Esophagus (tissue), 2 donors: Measurements from ENCODE around the gene CCDC110. TPM values are rescaled to one million over a fixed set of nuclear protein-coding genes. Genes with fewer than 3 reads are reported as not detected.

ENCODE experiments used
- H3K27ac ChIP-seq, 2 donors: one replicate each; pipeline ENCODE4 v1.5.1; 2013; ENCODE audit warnings: low read depth in 2 of 2, mild to moderate bottlenecking in 2 of 2, inconsistent platforms in 1 of 2, low read length in 1 of 2, moderate library complexity in 1 of 2
- H3K27me3 ChIP-seq, 2 donors: one replicate each; pipeline ENCODE4 v1.6.1; 2013; ENCODE audit warnings: low read length in 2 of 2, control low read depth in 1 of 2, mild to moderate bottlenecking in 1 of 2; ENCODE audit not compliant: insufficient read depth in 2 of 2, control insufficient read depth in 1 of 2
- H3K36me3 ChIP-seq, 2 donors: one replicate each; pipeline ENCODE4 v1.6.1; 2013; ENCODE audit warnings: low read length in 1 of 2; ENCODE audit not compliant: control insufficient read depth in 2 of 2, insufficient read depth in 2 of 2
- H3K4me1 ChIP-seq, 2 donors: one replicate each; pipeline ENCODE4 v1.6.1; 2013; ENCODE audit warnings: low read length in 1 of 2; ENCODE audit not compliant: control insufficient read depth in 2 of 2, insufficient read depth in 2 of 2
- H3K4me3 ChIP-seq, 2 donors: one replicate each; pipeline ENCODE4 v1.5.1; 2013; ENCODE audit warnings: low read length in 2 of 2, mild to moderate bottlenecking in 2 of 2, low read depth in 1 of 2, moderate library complexity in 1 of 2
- H3K9me3 ChIP-seq, 2 donors: one replicate each; pipeline ENCODE4 v1.6.1; 2013; ENCODE audit warnings: mild to moderate bottlenecking in 2 of 2, low read depth in 1 of 2, low read length in 1 of 2, moderate library complexity in 1 of 2; ENCODE audit not compliant: control insufficient read depth in 2 of 2, insufficient read depth in 1 of 2
- WGBS, 2 donors: extraction: QIAGEN DNeasy Blood & Tissue Kit; methylation state at CpG; one replicate each; pipeline ENCODE4 v1.1.7; 2013; 5-methylcytosine and 5-hydroxymethylcytosine counted together
- polyA plus RNA-seq, 2 donors: library from polyadenylated mRNA; stranded (reverse); fragments of 200-250 nt; gene quantifications; one replicate each; pipeline ENCODE4 v1.2.3, GENCODE V29; 2013
- donor health status: healthy with polysubstance abuse.
- donor health status: Bipolar disorder and iron deficiency.

CCDC110 gene
- polyA plus RNA-seq, 2 donors = 0.39 to 0.46 TPM

GRCh38 chr4:185465707-185466106, 5.8 kb downstream of the CCDC110 start:
- peaks cover 0 to 3% of the 10 kb centered on the region in 2 donors for H3K4me1 ChIP-seq
- H3K4me3 ChIP-seq = no peak overlapping the region
- no peaks in the 10 kb centered on the region for H3K9me3 ChIP-seq
- H3K27ac ChIP-seq = no peak overlapping the region
- WGBS, 2 donors = 75 to 88% methylated on average over 3 of the region's 3 CpGs
- H3K27me3 ChIP-seq = no peaks in the 10 kb centered on the region
- no peaks in the 10 kb centered on the region for H3K36me3 ChIP-seq

- Histone ChIP-seq H3K27ac (no peak overlapping the region), H3K9me3 (no peaks in the 10 kb centered on the region), H3K27me3 (no peaks in the 10 kb centered on the region), H3K4me1 (no peaks in the 10 kb centered on the region), H3K4me3 (no peak overlapping the region), H3K36me3 (no peaks in the 10 kb centered on the region)
- 11 to 33% methylated on average over 1 of the region's 1 CpG for WGBS, 2 donors
Measured at GRCh38 chr4:185464887-185465286, 6.6 kb downstream of the CCDC110 start.

GRCh38 chr4:185464183-185464582, 7.3 kb downstream of the CCDC110 start:
- 59 to 68% methylated on average over 6 of the region's 6 CpGs for WGBS, 2 donors
- no peak overlapping the region for H3K4me3 ChIP-seq
- no peaks in the 10 kb centered on the region for H3K27me3 ChIP-seq

GRCh38 chr4:185463541-185463940, 8.0 kb downstream of the CCDC110 start:
- WGBS, 2 donors = 92 to 95% methylated on average over 6 of the region's 6 CpGs
- Histone ChIP-seq H3K9me3 (no peaks in the 10 kb centered on the region), H3K27me3 (no peaks in the 10 kb centered on the region), H3K27ac (no peak overlapping the region), H3K4me3 (no peak overlapping the region), H3K4me1 (no peaks in the 10 kb centered on the region), H3K36me3 (no peaks in the 10 kb centered on the region)

More at GRCh38 chr4:185464183-185464582, 7.3 kb downstream of the CCDC110 start:
- no peak overlapping the region for H3K27ac ChIP-seq
- H3K4me1 ChIP-seq = no peaks in the 10 kb centered on the region
- no peaks in the 10 kb centered on the region for H3K36me3 ChIP-seq
- H3K9me3 ChIP-seq = no peaks in the 10 kb centered on the region

DNA sequence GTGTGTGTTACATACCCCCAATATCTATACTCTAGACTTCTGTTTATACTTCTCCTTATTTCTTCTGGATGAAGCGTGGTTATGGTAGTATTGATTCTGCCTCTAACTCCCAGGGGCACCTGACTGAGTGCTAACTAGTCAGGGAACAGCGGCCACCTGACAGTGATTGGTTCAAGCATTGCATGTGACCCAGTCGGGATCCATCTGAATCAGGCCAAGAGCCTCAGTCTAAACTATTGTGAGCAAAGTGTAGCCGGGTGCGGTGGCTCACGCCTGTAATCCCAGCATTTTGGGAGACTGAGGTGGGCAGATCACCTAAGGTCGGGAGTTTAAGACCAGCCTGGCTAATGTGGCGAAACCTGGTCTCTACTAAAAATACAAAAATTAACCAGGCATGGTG, 10.0 kb downstream of the CCDC110 start:
- Histone ChIP-seq H3K27ac (no peak overlapping the region), H3K9me3 (no peaks in the 10 kb centered on the region), H3K36me3 (no peaks in the 10 kb centered on the region), H3K4me3 (no peak overlapping the region), H3K27me3 (no peaks in the 10 kb centered on the region), H3K4me1 (no peaks in the 10 kb centered on the region)
- WGBS, 2 donors = 96 to 97% methylated on average over 8 of the region's 8 CpGs

- Histone ChIP-seq H3K4me1 (no peaks in the 10 kb centered on the region), H3K4me3 (no peak overlapping the region), H3K9me3 (no peaks in the 10 kb centered on the region), H3K27me3 (no peaks in the 10 kb centered on the region), H3K36me3 (no peaks in the 10 kb centered on the region), H3K27ac (no peak overlapping the region)
- WGBS, 2 donors = 43 to 54% methylated on average over 3 of the region's 3 CpGs
Measured at GRCh38 chr4:185457136-185457535, 14.4 kb downstream of the CCDC110 start.

- Histone ChIP-seq H3K9me3 (no peaks in the 10 kb centered on the region), H3K36me3 (no peaks in the 10 kb centered on the region), H3K27ac (no peak overlapping the region), H3K27me3 (no peaks in the 10 kb centered on the region), H3K4me3 (no peak overlapping the region), H3K4me1 (no peaks in the 10 kb centered on the region)
- WGBS, 2 donors = 24 to 35% methylated on average over 2 of the region's 2 CpGs
Measured at GRCh38 chr4:185456131-185456530, 15.4 kb downstream of the CCDC110 start.

- Histone ChIP-seq H3K27ac (no peak overlapping the region), H3K27me3 (no peaks in the 10 kb centered on the region), H3K4me1 (no peaks in the 10 kb centered on the region), H3K36me3 (no peaks in the 10 kb centered on the region), H3K4me3 (no peak overlapping the region), H3K9me3 (no peaks in the 10 kb centered on the region)
- WGBS, 2 donors = 88 to 92% methylated on average over 2 of the region's 2 CpGs
Measured at GRCh38 chr4:185445209-185445608, 26.3 kb downstream of the CCDC110 start.

DNA sequence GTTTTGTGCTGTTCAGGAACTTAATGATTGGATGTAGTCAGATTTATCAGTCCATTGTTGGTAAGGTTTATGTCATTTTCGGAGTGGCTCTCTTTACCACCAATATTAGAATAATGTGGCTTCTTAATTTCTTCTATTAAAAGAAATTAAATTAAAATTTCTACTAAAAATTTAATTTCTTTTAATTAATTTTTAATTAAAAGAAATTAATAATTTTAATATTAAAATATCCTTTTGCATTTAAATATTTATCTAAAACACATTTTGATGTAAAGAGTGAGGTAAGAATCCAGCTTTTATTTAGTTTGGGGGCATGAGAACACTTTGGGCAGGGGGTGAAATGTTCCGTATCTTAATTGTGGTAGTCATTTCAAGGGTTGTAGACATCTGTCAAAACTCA, 30.1 kb downstream of the CCDC110 start:
- Histone ChIP-seq H3K27me3 (no peaks in the 10 kb centered on the region), H3K9me3 (no peaks in the 10 kb centered on the region), H3K36me3 (no peaks in the 10 kb centered on the region), H3K27ac (no peak overlapping the region), H3K4me3 (no peak overlapping the region), H3K4me1 (no peaks in the 10 kb centered on the region)
- WGBS, 2 donors = 91 to 93% methylated on average over 2 of the region's 2 CpGs

GRCh38 chr4:185437809-185438208, 33.7 kb downstream of the CCDC110 start:
- no peak overlapping the region for H3K27ac ChIP-seq
- no peaks in the 10 kb centered on the region for H3K4me1 ChIP-seq
- H3K4me3 ChIP-seq = no peak overlapping the region
- no peaks in the 10 kb centered on the region for H3K36me3 ChIP-seq
- H3K27me3 ChIP-seq = no peaks in the 10 kb centered on the region
- no peaks in the 10 kb centered on the region for H3K9me3 ChIP-seq
